H1 (cell line): ENCODE data around the gene RPP25L. TPM values are rescaled to one million over a fixed set of nuclear protein-coding genes. Genes with fewer than 3 reads are reported as not detected.

ENCODE experiments used
- BCL11A ChIP-seq, 2 experiments: IDR thresholded peaks; one replicate each; pipeline ENCODE4 v1.6.1; 2011; ENCODE audit warnings: low read depth in 2 of 2, low read length in 2 of 2, mild to moderate bottlenecking in 2 of 2
- GABPA ChIP-seq: IDR thresholded peaks from 2 replicates; pipeline ENCODE4 v1.6.1; 2011; ENCODE audit warnings: mild to moderate bottlenecking, low read length, moderate library complexity, borderline replicate concordance; ENCODE audit not compliant: insufficient read depth
- GTF2F1 ChIP-seq: IDR thresholded peaks from 2 replicates; pipeline ENCODE4 v1.6.1; 2012; ENCODE audit warnings: low read depth, low read length, improper control_type of control experiment, borderline replicate concordance
- JUND ChIP-seq: IDR thresholded peaks from 2 replicates; pipeline ENCODE4 v1.6.1; 2011; ENCODE audit warnings: mild to moderate bottlenecking, improper control_type of control experiment, low read length
- KDM5A ChIP-seq: fragments of 200-600 bp; IDR thresholded peaks from 2 replicates; pipeline ENCODE4 v1.7.1; 2012; ENCODE audit warnings: mild to moderate bottlenecking, low read length, inconsistent platforms, mixed read lengths
- RFX5 ChIP-seq: IDR thresholded peaks from 2 replicates; pipeline ENCODE4 v1.6.1; 2011; ENCODE audit warnings: low read depth, low read length, improper control_type of control experiment, borderline replicate concordance
- SIN3A ChIP-seq, 2 experiments: IDR thresholded peaks in 1 of 2; conservative IDR thresholded peaks in 1 of 2; 2 replicates each; pipeline ENCODE4 v1.6.1; 2011 to 2012; ENCODE audit warnings: low read length in 2 of 2, improper control_type of control experiment in 1 of 2, low read depth in 1 of 2, mild to moderate bottlenecking in 1 of 2
- SUZ12 ChIP-seq: fragments of 200-600 bp; sonication (generic); IDR thresholded peaks from 2 replicates; pipeline ENCODE4 v1.6.1; 2012; ENCODE audit warnings: mild to moderate bottlenecking, inconsistent platforms, low read length, moderate library complexity, mixed read lengths
- TAF7 ChIP-seq: optimal IDR thresholded peaks from 2 replicates; pipeline ENCODE3; 2011; ENCODE audit warnings: low read depth, mild to moderate bottlenecking, inconsistent platforms, low read length, moderate library complexity, borderline replicate concordance
- YY1 ChIP-seq: IDR thresholded peaks from 2 replicates; pipeline ENCODE4 v1.6.1; 2011; ENCODE audit warnings: low read depth, mild to moderate bottlenecking, low read length
- polyA plus RNA-seq, 7 experiments: library from polyadenylated mRNA; depleted of rRNA in 3 of 7; stranded (reverse) in 5 of 7; unstranded in 2 of 7; fragments of >200 nt in 5 of 7; fragments of 200-250 nt in 2 of 7; gene quantifications; 1 replicate in 5 of 7; 2 replicates in 1 of 7; 4 replicates in 1 of 7; pipeline versions ENCODE4 v1.2.1 to v1.2.3, GENCODE V29; 2011 to 2013; ENCODE audit warnings: missing spikeins in 2 of 7, mixed read lengths in 2 of 7
- total RNA-seq: library from RNA; stranded (reverse); fragmentation: NEBNext Ultra II Directional; extraction: Animal tissue kit (Norgen Biotek cat#: 25700); gene quantifications from 2 replicates; pipeline ENCODE4 v1.2.1, GENCODE V29; 2021
- TF ChIP-seq, protein P1 (sequence below): IDR thresholded peaks from 2 replicates; pipeline ENCODE4 v1.6.1; 2012; ENCODE audit warnings: inconsistent platforms
- TF ChIP-seq, protein P2 (sequence below): IDR thresholded peaks from 2 replicates; pipeline ENCODE4 v1.6.1; 2012; ENCODE audit warnings: inconsistent platforms

The RPP25L gene
- total and polyA plus RNA-seq, 2 of the 8 experiments (the other 6 are each of a cell fraction or from before 2014, with no cell fraction given): 21.6 to 75.0 TPM

DNA sequence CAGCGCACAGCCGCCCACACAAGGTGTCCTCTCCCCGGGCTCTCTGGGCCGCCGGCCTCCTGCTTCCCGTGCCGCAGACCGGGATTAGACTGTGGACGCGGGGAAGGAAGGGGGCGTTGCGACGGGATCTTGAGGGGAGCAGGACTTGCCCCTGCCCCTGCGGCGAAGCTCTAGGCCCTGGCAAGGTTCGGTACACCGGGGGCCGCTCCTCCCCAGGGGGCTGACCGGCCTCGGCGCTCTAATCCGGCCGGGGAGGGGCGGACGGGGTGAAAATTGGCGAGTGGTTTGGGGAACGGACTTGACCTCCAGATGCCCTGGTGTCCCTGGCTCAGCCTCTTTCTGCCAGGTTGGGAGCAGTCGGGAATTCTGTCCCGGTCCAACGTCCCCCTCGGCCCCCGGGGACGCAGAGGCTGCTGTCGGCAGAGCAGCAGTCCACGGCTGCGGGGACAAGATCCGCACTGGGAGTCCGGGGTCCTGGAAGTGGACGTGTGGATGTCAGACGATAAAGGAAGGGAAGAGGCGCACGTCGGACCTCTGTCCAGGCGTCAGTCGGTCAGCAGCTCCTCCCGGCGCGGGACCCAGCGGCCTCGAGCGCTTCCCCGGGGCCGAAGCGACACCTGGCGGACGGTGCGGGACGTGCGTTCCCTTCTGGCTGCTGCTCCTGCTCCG is 20.5 kb downstream of the RPP25L start (continued):
- no peak for TF ChIP-seq KDM5A
- no peak for TF ChIP-seq TAF7
- TF ChIP-seq JUND: no peak; the same call in 1 of the 2 replicates
- TF ChIP-seq, protein P1, sequence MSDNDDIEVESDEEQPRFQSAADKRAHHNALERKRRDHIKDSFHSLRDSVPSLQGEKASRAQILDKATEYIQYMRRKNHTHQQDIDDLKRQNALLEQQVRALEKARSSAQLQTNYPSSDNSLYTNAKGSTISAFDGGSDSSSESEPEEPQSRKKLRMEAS: peak; percentile 52
- TF ChIP-seq YY1: no peak
- TF ChIP-seq, protein P2, sequence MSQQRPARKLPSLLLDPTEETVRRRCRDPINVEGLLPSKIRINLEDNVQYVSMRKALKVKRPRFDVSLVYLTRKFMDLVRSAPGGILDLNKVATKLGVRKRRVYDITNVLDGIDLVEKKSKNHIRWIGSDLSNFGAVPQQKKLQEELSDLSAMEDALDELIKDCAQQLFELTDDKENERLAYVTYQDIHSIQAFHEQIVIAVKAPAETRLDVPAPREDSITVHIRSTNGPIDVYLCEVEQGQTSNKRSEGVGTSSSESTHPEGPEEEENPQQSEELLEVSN: 0 out of 2 replicates have a peak, but pooled peaks have one; percentile 24
- peak; percentile 33 for TF ChIP-seq SUZ12
- no peak for TF ChIP-seq GTF2F1
- TF ChIP-seq BCL11A (IDR thresholded peaks at IDR 0.05; ENCODE audit: low read depth in 2 of 2, low read length in 2 of 2): no peak
- TF ChIP-seq GABPA: peak; percentile 72; the same call in 1 of the 2 replicates
- TF ChIP-seq SIN3A (conservative IDR thresholded peaks at IDR 0.05 in 1 of 2, IDR thresholded peaks at IDR 0.05 in 1 of 2; ENCODE audit: low read depth in 1 of 2, low read length in 2 of 2): 0 out of 4 replicates have a peak, but pooled peaks of 1 of the 2 experiments have one; percentile 37
- no peak for TF ChIP-seq RFX5
